ENCODE results near the gene ISL2. TPM values are rescaled to one million over a fixed set of nuclear protein-coding genes. Genes with fewer than 3 reads are reported as not detected.
A peak's percentile ranks its signal among the peaks of the same experiment; 100 is the strongest.

Gene ISL2
- total and polyA plus RNA-seq, 9 of the 15 experiments (the other 6 are each of a cell fraction or from before 2014, with no cell fraction given): 0.15 to 23.7 (median 4.0) TPM

DNA sequence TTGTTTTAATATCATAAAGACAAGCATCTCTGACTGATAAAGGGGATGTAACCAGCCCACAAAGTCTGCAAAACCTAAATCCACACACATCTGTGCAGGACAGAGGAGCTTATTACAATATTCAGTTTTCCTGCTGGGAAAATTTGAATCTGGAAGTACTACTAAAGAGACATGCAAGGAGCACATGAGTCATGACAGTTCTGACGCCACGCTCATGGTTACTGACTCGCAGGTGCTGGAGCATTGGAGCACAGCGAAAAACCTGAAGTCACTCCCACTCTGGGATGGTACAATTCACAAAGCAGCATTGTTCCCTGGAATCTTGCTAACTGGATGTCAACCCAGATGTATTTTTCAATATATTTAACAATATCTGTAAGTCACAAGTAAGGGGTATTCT, 7.6 kb upstream of the ISL2 start:
- ATAC-seq: no peak
- Histone ChIP-seq H2AFZ (ENCODE audit: low read depth, low read length) (no peak overlapping the region), H3K27ac (ENCODE audit: extremely low read depth, low read depth, low read length) (no peak overlapping the region), H3K4me1 (replicated peaks in 1 of 2; ENCODE audit: control insufficient read depth in 2 of 2, insufficient read depth in 2 of 2, low read length in 2 of 2) (peaks cover 8 to 12% of the 10 kb centered on the region in 2 experiments; a peak in 3 of 5 replicates), H3K4me3 (no peak overlapping the region), H4K20me1 (replicated peaks; ENCODE audit: control insufficient read depth, insufficient read depth, low read length) (no peaks in the 10 kb centered on the region), H3K27me3 (ENCODE audit: control insufficient read depth in 2 of 2, insufficient read depth in 2 of 2, low read length in 2 of 2) (peaks cover 0 to 2% of the 10 kb centered on the region in 2 experiments; a peak in 1 of 5 replicates), H3K9me1 (ENCODE audit: control insufficient read depth, insufficient read depth, low read length) (no peaks in the 10 kb centered on the region), H3K79me2 (ENCODE audit: control insufficient read depth, insufficient read depth, low read length) (no peaks in the 10 kb centered on the region), H3K4me2 (ENCODE audit: insufficient read depth, low read length) (no peak overlapping the region), H3K9ac (ENCODE audit: insufficient read depth in 1 of 2, low read depth in 2 of 2, low read length in 2 of 2) (no peak overlapping the region), H3K9me3 (replicated peaks; ENCODE audit: control insufficient read depth, insufficient read depth, low read depth, low read length) (no peaks in the 10 kb centered on the region), H3K36me3 (ENCODE audit: control insufficient read depth, insufficient read depth, low read length) (no peaks in the 10 kb centered on the region)
- POLR2A ChIA-PET: interaction anchor here (0.6 to 1.4 kb wide), 2 partner anchors 11 to 32 kb away, joined by 3 to 5 read pairs; no protein-coding TSS in a partner anchor
- DNase-seq (ENCODE audit: extremely low read depth in 1 of 4, low spot score in 3 of 4): no peak
- no peak for FAIRE-seq
- BruUV-seq (replicated peaks): no TSS peak
- WGBS (ENCODE audit: insufficient coverage, low coverage, missing lambda C conversion rate): 34% methylated on average over 4 of the region's 4 CpGs
- TF ChIP-seq ZNF639 (CRISPR knock-in tag; conservative IDR thresholded peaks at IDR 0.05 in 1 of 2, IDR thresholded peaks at IDR 0.05 in 1 of 2) (no peak), ZNF41 (CRISPR knock-in tag; conservative IDR thresholded peaks at IDR 0.05) (peak; percentile 87; the same call in 1 of the 2 replicates)
- CTCF ChIA-PET (ENCODE audit: low intra/inter-chr PET ratio): no interaction called here
- in situ Hi-C loops (cut with MboI): no loop called here
- intact Hi-C loops (cut with micrococcal nuclease): no loop called here
